RWPE2 (cell line): Measurements from ENCODE around the gene DST.

ENCODE experiments used
- ATAC-seq: fragments of 200-7000 bp; cut with Tn5 transposase; 3 replicates; pipeline ENCODE4 v1.9.1; 2021; ENCODE audit warnings: low read depth
- DNase-seq: peaks from one replicate; pipeline ENCODE4 v3.0.0-alpha.2; 2020; ENCODE audit warnings: low spot score
- H3K27ac ChIP-seq: fragments of 450-650 bp; 2 replicates; pipeline ENCODE4 v1.5.1; 2017; ENCODE audit warnings: mild to moderate bottlenecking; ENCODE audit not compliant: poor library complexity, severe bottlenecking
- H3K27me3 ChIP-seq: fragments of 250-450 bp; sonication (Bioruptor Pico); 2 replicates; pipeline ENCODE4 v1.5.1; 2021; ENCODE audit warnings: mild to moderate bottlenecking, moderate library complexity; ENCODE audit not compliant: insufficient read depth, poor library complexity, severe bottlenecking
- H3K36me3 ChIP-seq: fragments of 250-450 bp; sonication (Bioruptor Pico); 2 replicates; pipeline ENCODE4 v1.5.1; 2020; ENCODE audit warnings: low read depth, mild to moderate bottlenecking, moderate library complexity
- H3K4me1 ChIP-seq: fragments of 250-450 bp; sonication (Bioruptor Pico); 2 replicates; pipeline ENCODE4 v1.5.1; 2021; ENCODE audit warnings: mild to moderate bottlenecking, moderate library complexity; ENCODE audit not compliant: insufficient read depth, poor library complexity, severe bottlenecking
- H3K4me3 ChIP-seq: fragments of 250-450 bp; sonication (Bioruptor Pico); 2 replicates; pipeline ENCODE4 v1.5.1; 2021; ENCODE audit warnings: mild to moderate bottlenecking, moderate library complexity; ENCODE audit not compliant: severe bottlenecking
- H3K9me3 ChIP-seq: fragments of 250-450 bp; sonication (Bioruptor Pico); 2 replicates; pipeline ENCODE4 v1.5.1; 2021; ENCODE audit warnings: mild to moderate bottlenecking, moderate library complexity; ENCODE audit not compliant: severe bottlenecking
- CTCF ChIP-seq: fragments of 450-650 bp; IDR thresholded peaks from one replicate; pipeline ENCODE4 v1.5.1; 2017; ENCODE audit warnings: mild to moderate bottlenecking, moderate library complexity; ENCODE audit not compliant: poor library complexity, severe bottlenecking

The DST gene

GRCh38 chr6:56491606-56492328 is 150.9 kb downstream of the DST start:
- DNase-seq (no peak), ATAC-seq (no peak)
- no peak overlapping the region for H3K4me3 ChIP-seq
- peaks cover 2% of the 10 kb centered on the region for H3K9me3 ChIP-seq
- no peak overlapping the region for H3K27ac ChIP-seq
- H3K36me3 ChIP-seq = peaks cover 85% of the 10 kb centered on the region
- TF ChIP-seq CTCF = no peak
- H3K4me1 ChIP-seq = peaks cover 14% of the 10 kb centered on the region
- no peaks in the 10 kb centered on the region for H3K27me3 ChIP-seq

GRCh38 chr6:56490993-56491392 is 151.7 kb downstream of the DST start:
- ATAC-seq (peak; percentile 89), DNase-seq (no peak)
- no peak overlapping the region for H3K4me3 ChIP-seq
- TF ChIP-seq CTCF = no peak
- H3K36me3 ChIP-seq = peaks cover 82% of the 10 kb centered on the region
- H3K27ac ChIP-seq = no peak overlapping the region
- H3K4me1 ChIP-seq = peaks cover 14% of the 10 kb centered on the region
- H3K9me3 ChIP-seq = peaks cover 2% of the 10 kb centered on the region
- no peaks in the 10 kb centered on the region for H3K27me3 ChIP-seq

- H3K27me3 ChIP-seq = no peaks in the 10 kb centered on the region
- H3K9me3 ChIP-seq = no peaks in the 10 kb centered on the region
- H3K4me3 ChIP-seq = no peak overlapping the region
- H3K27ac ChIP-seq = no peak overlapping the region
- DNase-seq (no peak), ATAC-seq (no peak)
- peaks cover 86% of the 10 kb centered on the region for H3K36me3 ChIP-seq
- TF ChIP-seq CTCF = no peak
- H3K4me1 ChIP-seq = peaks cover 21% of the 10 kb centered on the region
Measured at GRCh38 chr6:56489559-56489958, 153.1 kb downstream of the DST start.

- H3K4me1 ChIP-seq = peaks cover 28% of the 10 kb centered on the region
- no peak overlapping the region for H3K4me3 ChIP-seq
- TF ChIP-seq CTCF = no peak
- H3K27ac ChIP-seq = no peak overlapping the region
- H3K9me3 ChIP-seq = no peaks in the 10 kb centered on the region
- H3K27me3 ChIP-seq = no peaks in the 10 kb centered on the region
- peaks cover 86% of the 10 kb centered on the region for H3K36me3 ChIP-seq
- no peak for DNase-seq
- ATAC-seq = no peak
Measured at GRCh38 chr6:56488281-56488680, 154.4 kb downstream of the DST start.

- Histone ChIP-seq H3K4me1 (peaks cover 23% of the 10 kb centered on the region), H3K9me3 (no peaks in the 10 kb centered on the region), H3K36me3 (peaks cover 79% of the 10 kb centered on the region), H3K4me3 (no peak overlapping the region), H3K27ac (no peak overlapping the region), H3K27me3 (no peaks in the 10 kb centered on the region)
- no peak for TF ChIP-seq CTCF
- no peak for ATAC-seq
- DNase-seq = no peak
Measured at GRCh38 chr6:56486681-56487080, 156.0 kb downstream of the DST start.
